ENCODE results near the gene CNST.
"Not testable (repeated sequence)": the region's sequence is repeated elsewhere in the genome, so short reads cannot be mapped to it uniquely, and the experiment has no call there.

The CNST gene

GRCh38 chr1:246549665-246550064, 16.6 kb upstream of the CNST start:
- Histone ChIP-seq H3K36me3 (peaks cover 65% of the 10 kb centered on the region), H3K4me1 (no peaks in the 10 kb centered on the region), H3K27me3 (no peaks in the 10 kb centered on the region), H3K9me3 (no peaks in the 10 kb centered on the region), H3K4me3 (ENCODE audit: low read depth, low read length) (no peak overlapping the region)
- DNase-seq, result no peak
- no peak for TF ChIP-seq CTCF (IDR thresholded peaks at IDR 0.05; ENCODE audit: low read depth, low read length)

GRCh38 chr1:246550402-246550801, 15.9 kb upstream of the CNST start:
- DNase-seq, result no peak
- peaks cover 67% of the 10 kb centered on the region for H3K36me3 ChIP-seq
- no peaks in the 10 kb centered on the region for H3K9me3 ChIP-seq
- no peaks in the 10 kb centered on the region for H3K4me1 ChIP-seq
- no peak overlapping the region for H3K4me3 ChIP-seq (ENCODE audit: low read depth, low read length)
- no peaks in the 10 kb centered on the region for H3K27me3 ChIP-seq
- no peak for TF ChIP-seq CTCF (IDR thresholded peaks at IDR 0.05; ENCODE audit: low read depth, low read length)

- peaks cover 77% of the 10 kb centered on the region for H3K36me3 ChIP-seq
- H3K4me1 ChIP-seq, result no peaks in the 10 kb centered on the region
- no peak for DNase-seq
- no peak for TF ChIP-seq CTCF (IDR thresholded peaks at IDR 0.05; ENCODE audit: low read depth, low read length)
- H3K27me3 ChIP-seq, result no peaks in the 10 kb centered on the region
- no peaks in the 10 kb centered on the region for H3K9me3 ChIP-seq
- H3K4me3 ChIP-seq (ENCODE audit: low read depth, low read length), result no peak overlapping the region
Observed at GRCh38 chr1:246552110-246552509, 14.1 kb upstream of the CNST start.

GRCh38 chr1:246554201-246554600, 12.1 kb upstream of the CNST start:
- TF ChIP-seq CTCF (IDR thresholded peaks at IDR 0.05; ENCODE audit: low read depth, low read length), result no peak
- Histone ChIP-seq H3K4me3 (ENCODE audit: low read depth, low read length) (no peak overlapping the region), H3K9me3 (no peaks in the 10 kb centered on the region), H3K36me3 (peaks cover 67% of the 10 kb centered on the region), H3K4me1 (no peaks in the 10 kb centered on the region), H3K27me3 (no peaks in the 10 kb centered on the region)
- no peak for DNase-seq

GRCh38 chr1:246558041-246558440, 8.2 kb upstream of the CNST start:
- Histone ChIP-seq H3K36me3 (peaks cover 63% of the 10 kb centered on the region), H3K4me3 (ENCODE audit: low read depth, low read length) (no peak overlapping the region), H3K27me3 (no peaks in the 10 kb centered on the region), H3K4me1 (no peaks in the 10 kb centered on the region), H3K9me3 (no peaks in the 10 kb centered on the region)
- DNase-seq, result no peak
- no peak for TF ChIP-seq CTCF (IDR thresholded peaks at IDR 0.05; ENCODE audit: low read depth, low read length)

DNA sequence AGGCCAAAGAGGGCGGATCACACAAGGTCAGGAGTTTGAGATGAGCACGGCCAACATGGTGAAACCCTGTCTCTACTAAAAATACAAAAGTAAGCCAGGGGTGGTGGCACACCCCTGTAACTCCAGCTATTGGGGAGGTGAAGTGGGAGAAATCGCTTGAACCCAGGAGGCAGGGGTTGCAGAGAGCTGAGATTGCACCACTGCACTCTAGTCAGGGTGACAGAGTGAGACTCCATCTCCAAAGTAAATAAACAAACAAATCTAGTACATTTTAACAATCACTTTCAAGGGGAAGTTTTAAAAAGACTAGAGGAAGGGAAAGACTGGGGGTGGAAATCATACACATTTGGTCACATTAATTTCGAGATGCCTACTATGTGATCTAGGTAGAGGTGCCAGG, 6.9 kb upstream of the CNST start:
- Histone ChIP-seq H3K4me3 (ENCODE audit: low read depth, low read length) (no peak overlapping the region), H3K27me3 (no peaks in the 10 kb centered on the region), H3K36me3 (peaks cover 60% of the 10 kb centered on the region), H3K9me3 (no peaks in the 10 kb centered on the region), H3K4me1 (no peaks in the 10 kb centered on the region)
- DNase-seq, result no peak
- TF ChIP-seq CTCF (IDR thresholded peaks at IDR 0.05; ENCODE audit: low read depth, low read length), result no peak

DNA sequence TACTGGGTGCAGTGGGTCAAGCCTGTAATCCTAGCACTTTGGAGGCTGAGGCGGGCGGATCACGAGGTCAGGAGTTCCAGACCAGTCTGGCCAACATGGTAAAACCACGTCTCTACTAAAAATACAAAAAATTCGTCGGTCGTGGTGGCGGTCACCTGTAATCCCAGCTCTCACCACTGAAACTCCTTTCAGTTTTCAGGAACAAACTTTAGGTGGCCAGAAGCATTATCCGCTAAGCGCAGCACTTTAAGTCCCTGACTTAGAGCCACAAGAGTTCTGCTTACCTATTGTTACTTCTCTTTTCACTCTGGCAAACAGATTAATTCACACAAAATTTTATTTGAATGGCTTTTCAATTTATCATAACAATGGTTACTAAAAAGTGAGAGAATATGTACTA, 5.4 kb upstream of the CNST start:
- H3K27me3 ChIP-seq; DNase-seq; H3K9me3 ChIP-seq; H3K4me3 ChIP-seq (ENCODE audit: low read depth, low read length); H3K4me1 ChIP-seq: not testable (repeated sequence)
- peaks cover 50% of the 10 kb centered on the region for H3K36me3 ChIP-seq
